Measurements from ENCODE around the gene TMEM92. TPM values are rescaled to one million over a fixed set of nuclear protein-coding genes. Genes with fewer than 3 reads are reported as not detected.

The TMEM92 gene
- polyA plus RNA-seq, 1 donor (not counting 4 experiments of a cell fraction or from before 2014, with no cell fraction given) = 0.88 TPM

DNA sequence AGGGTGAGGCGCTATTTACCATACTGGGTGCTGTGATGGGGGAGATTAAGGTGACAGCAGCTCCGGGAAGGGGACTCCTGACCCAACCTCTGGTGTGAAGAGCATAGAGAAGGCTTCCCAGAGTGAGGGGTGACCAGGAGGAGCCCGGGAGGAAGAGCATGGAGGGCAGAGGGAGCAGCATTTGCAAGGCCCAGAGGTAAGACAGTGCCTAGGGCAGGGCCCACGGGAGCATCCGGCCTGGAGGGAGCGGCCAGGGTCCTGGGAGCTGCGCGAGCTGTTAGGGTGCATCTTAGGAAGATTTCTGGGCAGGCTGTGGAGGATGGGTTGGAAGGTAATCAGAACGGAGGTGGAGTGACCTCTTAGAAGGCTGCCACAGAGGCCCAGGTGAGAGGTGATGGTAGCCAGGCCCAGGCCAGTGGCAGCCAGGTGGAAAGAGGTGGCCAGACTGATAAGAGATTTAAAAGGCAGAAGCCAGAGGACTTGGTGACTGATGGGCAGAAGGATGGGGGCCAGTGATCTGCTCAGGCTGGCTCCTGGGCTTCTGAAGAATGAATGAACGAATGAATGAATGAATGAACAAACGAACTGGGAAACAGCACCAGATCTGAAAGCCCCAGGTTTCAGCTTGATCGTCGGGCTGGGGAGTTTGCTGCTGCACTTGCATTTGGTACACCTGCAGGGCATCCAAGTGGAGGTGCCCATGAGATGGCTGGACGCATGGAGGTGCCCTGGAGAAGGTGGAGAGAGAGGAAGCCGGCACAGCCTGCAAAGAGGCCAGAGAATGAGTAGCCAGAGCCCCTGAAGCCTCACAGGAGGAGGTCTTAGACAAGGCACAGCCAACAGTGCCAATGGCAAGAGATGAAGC, 13.0 kb upstream of the TMEM92 start:
- H3K36me3 ChIP-seq (ENCODE audit: control insufficient read depth in 2 of 2, extremely low read depth in 1 of 2, insufficient read depth in 2 of 2, low read length in 2 of 2) = no peaks in the 10 kb centered on the region
- H3K4me2 ChIP-seq (ENCODE audit: control insufficient read depth, extremely low read depth, insufficient read depth, low read depth, low read length) = no peak overlapping the region
- no peaks in the 10 kb centered on the region for H4K20me1 ChIP-seq (ENCODE audit: control insufficient read depth, extremely low read depth, insufficient read depth, low read length)
- H3K9me1 ChIP-seq (ENCODE audit: control insufficient read depth, extremely low read depth, insufficient read depth, low read length) = no peaks in the 10 kb centered on the region
- H3K9ac ChIP-seq (ENCODE audit: control insufficient read depth, extremely low read depth, insufficient read depth, low read length) = no peak overlapping the region
- H3K4me3 ChIP-seq (ENCODE audit: control insufficient read depth in 2 of 3, extremely low read depth in 1 of 3, insufficient read depth in 2 of 3, low read depth in 1 of 3, low read length in 3 of 3) = no peak overlapping the region
- H3K27ac ChIP-seq (ENCODE audit: control insufficient read depth, insufficient read depth, low read length) = no peak overlapping the region
- no peak for TF ChIP-seq EZH2 (IDR thresholded peaks at IDR 0.05; ENCODE audit: low read length)
- TF ChIP-seq, protein P1, sequence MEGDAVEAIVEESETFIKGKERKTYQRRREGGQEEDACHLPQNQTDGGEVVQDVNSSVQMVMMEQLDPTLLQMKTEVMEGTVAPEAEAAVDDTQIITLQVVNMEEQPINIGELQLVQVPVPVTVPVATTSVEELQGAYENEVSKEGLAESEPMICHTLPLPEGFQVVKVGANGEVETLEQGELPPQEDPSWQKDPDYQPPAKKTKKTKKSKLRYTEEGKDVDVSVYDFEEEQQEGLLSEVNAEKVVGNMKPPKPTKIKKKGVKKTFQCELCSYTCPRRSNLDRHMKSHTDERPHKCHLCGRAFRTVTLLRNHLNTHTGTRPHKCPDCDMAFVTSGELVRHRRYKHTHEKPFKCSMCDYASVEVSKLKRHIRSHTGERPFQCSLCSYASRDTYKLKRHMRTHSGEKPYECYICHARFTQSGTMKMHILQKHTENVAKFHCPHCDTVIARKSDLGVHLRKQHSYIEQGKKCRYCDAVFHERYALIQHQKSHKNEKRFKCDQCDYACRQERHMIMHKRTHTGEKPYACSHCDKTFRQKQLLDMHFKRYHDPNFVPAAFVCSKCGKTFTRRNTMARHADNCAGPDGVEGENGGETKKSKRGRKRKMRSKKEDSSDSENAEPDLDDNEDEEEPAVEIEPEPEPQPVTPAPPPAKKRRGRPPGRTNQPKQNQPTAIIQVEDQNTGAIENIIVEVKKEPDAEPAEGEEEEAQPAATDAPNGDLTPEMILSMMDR (optimal IDR thresholded peaks at IDR 0.05 in 1 of 3, IDR thresholded peaks at IDR 0.05 in 1 of 3, conservative IDR thresholded peaks at IDR 0.05 in 1 of 3; ENCODE audit: extremely low read depth in 1 of 3, insufficient read depth in 2 of 3, low read length in 3 of 3) = no peak
- FAIRE-seq = no peak
- no peak overlapping the region for H2AFZ ChIP-seq (ENCODE audit: control insufficient read depth, low read length)
- peaks cover 20% of the 10 kb centered on the region for H3K27me3 ChIP-seq (ENCODE audit: control insufficient read depth, extremely low read depth, insufficient read depth, low read length)
- H3K79me2 ChIP-seq (ENCODE audit: control insufficient read depth, insufficient read depth, low read length) = no peaks in the 10 kb centered on the region
- dilution Hi-C loops (cut with MboI; ENCODE audit: extremely low pct_ligation_motif_present, low sequenced_read_pairs) = no loop called here
- H3K4me1 ChIP-seq (ENCODE audit: control insufficient read depth, extremely low read depth, insufficient read depth, low read length) = no peaks in the 10 kb centered on the region
- no peak for DNase-seq (ENCODE audit: low read depth, low spot score)
- no peaks in the 10 kb centered on the region for H3K9me3 ChIP-seq (ENCODE audit: control insufficient read depth, low read depth, low read length)

GRCh38 chr17:50262001-50262794, 12.1 kb upstream of the TMEM92 start:
- H2AFZ ChIP-seq (ENCODE audit: control insufficient read depth, low read length) = no peak overlapping the region
- DNase-seq (ENCODE audit: low read depth, low spot score) = no peak
- H3K36me3 ChIP-seq (ENCODE audit: control insufficient read depth in 2 of 2, extremely low read depth in 1 of 2, insufficient read depth in 2 of 2, low read length in 2 of 2) = no peaks in the 10 kb centered on the region
- peaks cover 20% of the 10 kb centered on the region for H3K27me3 ChIP-seq (ENCODE audit: control insufficient read depth, extremely low read depth, insufficient read depth, low read length)
- TF ChIP-seq EZH2 (IDR thresholded peaks at IDR 0.05; ENCODE audit: low read length) = no peak
- TF ChIP-seq, protein P1 (optimal IDR thresholded peaks at IDR 0.05 in 1 of 3, IDR thresholded peaks at IDR 0.05 in 1 of 3, conservative IDR thresholded peaks at IDR 0.05 in 1 of 3; ENCODE audit: extremely low read depth in 1 of 3, insufficient read depth in 2 of 3, low read length in 3 of 3) = no peak
- H3K4me1 ChIP-seq (ENCODE audit: control insufficient read depth, extremely low read depth, insufficient read depth, low read length) = no peaks in the 10 kb centered on the region
- H3K27ac ChIP-seq (ENCODE audit: control insufficient read depth, insufficient read depth, low read length) = no peak overlapping the region
- H3K79me2 ChIP-seq (ENCODE audit: control insufficient read depth, insufficient read depth, low read length) = no peaks in the 10 kb centered on the region
- H4K20me1 ChIP-seq (ENCODE audit: control insufficient read depth, extremely low read depth, insufficient read depth, low read length) = no peaks in the 10 kb centered on the region
- no peak overlapping the region for H3K4me2 ChIP-seq (ENCODE audit: control insufficient read depth, extremely low read depth, insufficient read depth, low read depth, low read length)
- no peaks in the 10 kb centered on the region for H3K9me3 ChIP-seq (ENCODE audit: control insufficient read depth, low read depth, low read length)
- FAIRE-seq = no peak
- no peaks in the 10 kb centered on the region for H3K9me1 ChIP-seq (ENCODE audit: control insufficient read depth, extremely low read depth, insufficient read depth, low read length)
- dilution Hi-C loops (cut with MboI; ENCODE audit: extremely low pct_ligation_motif_present, low sequenced_read_pairs) = no loop called here
- no peak overlapping the region for H3K4me3 ChIP-seq (ENCODE audit: control insufficient read depth in 2 of 3, extremely low read depth in 1 of 3, insufficient read depth in 2 of 3, low read depth in 1 of 3, low read length in 3 of 3)
- H3K9ac ChIP-seq (ENCODE audit: control insufficient read depth, extremely low read depth, insufficient read depth, low read length) = no peak overlapping the region

All from keratinocyte (primary cell).